ENCODE results near the gene AKAP1. TPM values are rescaled to one million over a fixed set of nuclear protein-coding genes. Genes with fewer than 3 reads are reported as not detected.

AKAP1 gene
- total RNA-seq, 2 donors from 2014 or later, result 128 to 139 TPM

GRCh38 chr17:57050306-57050705, 34.7 kb upstream of the AKAP1 start:
- H3K27ac ChIP-seq, result no peak overlapping the region
- H3K9me3 ChIP-seq, result no peaks in the 10 kb centered on the region
- H3K4me1 ChIP-seq, result peaks cover 6% of the 10 kb centered on the region
- H3K27me3 ChIP-seq, result peaks cover 5% of the 10 kb centered on the region
- no peak overlapping the region for H3K9ac ChIP-seq (ENCODE audit: low read depth in 2 of 2, low read length in 2 of 2)
- intact Hi-C loops (cut with DNase I), result no loop called here
- TF ChIP-seq, protein P1, sequence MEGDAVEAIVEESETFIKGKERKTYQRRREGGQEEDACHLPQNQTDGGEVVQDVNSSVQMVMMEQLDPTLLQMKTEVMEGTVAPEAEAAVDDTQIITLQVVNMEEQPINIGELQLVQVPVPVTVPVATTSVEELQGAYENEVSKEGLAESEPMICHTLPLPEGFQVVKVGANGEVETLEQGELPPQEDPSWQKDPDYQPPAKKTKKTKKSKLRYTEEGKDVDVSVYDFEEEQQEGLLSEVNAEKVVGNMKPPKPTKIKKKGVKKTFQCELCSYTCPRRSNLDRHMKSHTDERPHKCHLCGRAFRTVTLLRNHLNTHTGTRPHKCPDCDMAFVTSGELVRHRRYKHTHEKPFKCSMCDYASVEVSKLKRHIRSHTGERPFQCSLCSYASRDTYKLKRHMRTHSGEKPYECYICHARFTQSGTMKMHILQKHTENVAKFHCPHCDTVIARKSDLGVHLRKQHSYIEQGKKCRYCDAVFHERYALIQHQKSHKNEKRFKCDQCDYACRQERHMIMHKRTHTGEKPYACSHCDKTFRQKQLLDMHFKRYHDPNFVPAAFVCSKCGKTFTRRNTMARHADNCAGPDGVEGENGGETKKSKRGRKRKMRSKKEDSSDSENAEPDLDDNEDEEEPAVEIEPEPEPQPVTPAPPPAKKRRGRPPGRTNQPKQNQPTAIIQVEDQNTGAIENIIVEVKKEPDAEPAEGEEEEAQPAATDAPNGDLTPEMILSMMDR (IDR thresholded peaks at IDR 0.05), result no peak
- H3K36me3 ChIP-seq, result no peaks in the 10 kb centered on the region
- DNase-seq, result no peak
- no peak overlapping the region for H3K4me3 ChIP-seq

DNA sequence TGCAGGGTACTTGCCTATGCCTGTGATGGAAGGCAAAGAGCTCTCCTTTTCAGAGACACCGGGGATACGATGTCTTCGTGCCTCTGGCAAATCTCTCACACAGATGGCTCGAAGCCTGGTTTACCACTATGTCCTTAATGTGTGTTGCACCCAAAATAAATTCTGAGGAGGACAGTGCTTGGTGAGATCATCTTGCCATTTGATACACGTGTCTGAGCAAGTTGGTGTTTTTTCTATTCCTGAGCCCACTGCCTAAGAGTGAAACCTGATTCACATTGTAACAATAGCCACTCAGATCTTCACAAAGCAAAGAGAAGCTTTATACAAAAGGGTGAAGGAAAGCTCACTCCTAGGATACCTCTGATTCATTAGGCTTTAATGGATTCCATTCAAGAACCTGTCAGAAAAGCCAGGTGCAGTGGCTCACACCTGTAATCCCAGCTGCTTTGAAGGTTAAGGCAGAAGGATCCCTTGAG, 33.1 kb upstream of the AKAP1 start:
- DNase-seq, result no peak
- Histone ChIP-seq H3K27me3 (no peaks in the 10 kb centered on the region), H3K4me3 (no peak overlapping the region), H3K4me1 (peaks cover 6% of the 10 kb centered on the region), H3K27ac (no peak overlapping the region), H3K9me3 (no peaks in the 10 kb centered on the region), H3K36me3 (no peaks in the 10 kb centered on the region), H3K9ac (ENCODE audit: low read depth in 2 of 2, low read length in 2 of 2) (no peak overlapping the region)
- TF ChIP-seq, protein P1 (IDR thresholded peaks at IDR 0.05), result no peak
- intact Hi-C loops (cut with DNase I), result no loop called here

DNA sequence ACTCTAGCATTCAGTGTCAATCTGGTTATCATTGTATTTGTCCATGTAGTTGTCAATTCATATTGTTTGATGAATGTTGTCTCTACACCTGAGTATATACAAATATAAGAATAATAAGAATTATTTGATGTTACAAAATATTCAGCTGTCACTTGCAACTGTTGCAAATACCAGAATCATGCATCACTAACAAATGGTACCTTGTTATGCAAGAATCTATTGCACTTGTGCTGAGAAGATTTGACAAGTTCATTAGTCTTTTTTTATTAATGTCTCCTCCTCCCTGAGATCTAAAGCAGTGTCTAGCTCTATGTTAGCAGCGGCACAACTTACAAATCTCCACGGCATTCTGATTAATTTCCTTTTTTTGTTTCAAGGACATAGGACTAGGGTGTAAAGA, 22.2 kb upstream of the AKAP1 start:
- no peaks in the 10 kb centered on the region for H3K27me3 ChIP-seq
- no peaks in the 10 kb centered on the region for H3K36me3 ChIP-seq
- no peaks in the 10 kb centered on the region for H3K4me1 ChIP-seq
- intact Hi-C loops (cut with DNase I), result no loop called here
- no peaks in the 10 kb centered on the region for H3K9me3 ChIP-seq
- H3K9ac ChIP-seq (ENCODE audit: low read depth in 2 of 2, low read length in 2 of 2), result no peak overlapping the region
- TF ChIP-seq, protein P1 (IDR thresholded peaks at IDR 0.05), result no peak
- H3K4me3 ChIP-seq, result no peak overlapping the region
- H3K27ac ChIP-seq, result no peak overlapping the region
- DNase-seq, result no peak

DNA sequence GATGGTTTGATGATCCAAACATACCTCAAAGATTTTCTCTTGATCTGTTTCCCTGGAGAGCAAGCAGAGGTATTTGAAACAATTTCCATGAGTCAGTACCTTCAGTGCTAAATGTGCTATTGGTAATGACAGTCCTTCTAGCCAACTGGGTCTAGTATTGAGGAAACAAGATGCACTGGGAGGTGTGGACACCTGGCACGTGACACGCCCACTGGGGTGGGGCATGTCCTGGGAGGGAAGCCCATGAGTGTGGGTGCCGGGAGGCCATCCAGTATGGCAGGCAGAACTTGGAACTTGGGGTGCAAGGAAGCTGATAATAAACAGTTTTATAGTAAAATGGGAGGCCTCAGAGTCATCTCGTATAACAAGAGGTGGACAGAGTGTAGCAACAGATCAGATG, 17.9 kb upstream of the AKAP1 start:
- Histone ChIP-seq H3K9ac (ENCODE audit: low read depth in 2 of 2, low read length in 2 of 2) (no peak overlapping the region), H3K27ac (no peak overlapping the region), H3K9me3 (no peaks in the 10 kb centered on the region), H3K4me1 (no peaks in the 10 kb centered on the region), H3K36me3 (no peaks in the 10 kb centered on the region), H3K4me3 (no peak overlapping the region), H3K27me3 (no peaks in the 10 kb centered on the region)
- no peak for DNase-seq
- TF ChIP-seq, protein P1 (IDR thresholded peaks at IDR 0.05), result no peak
- intact Hi-C loops (cut with DNase I), result no loop called here

- no peak for DNase-seq
- no peaks in the 10 kb centered on the region for H3K9me3 ChIP-seq
- H3K36me3 ChIP-seq, result no peaks in the 10 kb centered on the region
- H3K27me3 ChIP-seq, result no peaks in the 10 kb centered on the region
- TF ChIP-seq, protein P1 (IDR thresholded peaks at IDR 0.05), result no peak
- intact Hi-C loops (cut with DNase I), result no loop called here
- H3K27ac ChIP-seq, result no peak overlapping the region
- H3K4me3 ChIP-seq, result no peak overlapping the region
- no peak overlapping the region for H3K9ac ChIP-seq (ENCODE audit: low read depth in 2 of 2, low read length in 2 of 2)
- no peaks in the 10 kb centered on the region for H3K4me1 ChIP-seq
These were observed 17.3 kb upstream of the AKAP1 start for GRCh38 chr17:57067781-57068180.
